Suppressor macrophage treated with lipopolysaccharide for 1 hour (primary cell): ENCODE results near the gene NSDHL.
"Not testable (repeated sequence)": the region's sequence is repeated elsewhere in the genome, so short reads cannot be mapped to it uniquely, and the experiment has no call there.

Experiments
- DNase-seq, 3 donors: peaks; one replicate each; pipeline ENCODE4 v3.0.0-alpha.2; 2020 to 2022

The NSDHL gene

GRCh38 chrX:152895724-152896420, 65.0 kb downstream of the NSDHL start:
- DNase-seq = no peak

- peak; percentile 51 to 69 (median 56) for DNase-seq
Observed at GRCh38 chrX:152896450-152896849, 65.6 kb downstream of the NSDHL start.

GRCh38 chrX:152897222-152898131, 66.6 kb downstream of the NSDHL start, which contains the start of gene ZNF185:
Gene ZNF185 (plus strand): TSS chrX:152898067. CDS start chrX:152914490, 16,423 bp downstream.
- DNase-seq = no peak

DNA sequence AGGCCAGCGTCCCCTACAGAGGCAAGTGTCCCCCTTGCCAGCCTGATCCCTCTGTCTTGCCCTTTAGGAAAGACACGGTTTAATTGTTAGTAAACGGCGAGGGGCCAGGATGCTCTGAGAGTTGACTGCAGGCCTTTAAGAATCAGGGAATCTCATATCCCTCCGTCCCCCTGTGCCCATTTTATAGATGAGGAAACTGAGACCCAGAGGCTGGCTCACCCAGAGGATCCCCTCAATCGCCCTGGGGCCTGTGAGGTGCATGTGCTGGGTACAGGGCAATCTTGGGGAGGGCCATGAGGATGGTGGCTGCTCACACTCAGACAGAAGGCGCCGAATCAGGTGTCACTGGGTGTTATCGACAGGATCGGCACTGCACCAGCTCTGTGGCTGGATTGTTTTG, 67.6 kb downstream of the NSDHL start:
- no peak for DNase-seq

- DNase-seq = no peak
Observed at GRCh38 chrX:152899111-152899873, 68.4 kb downstream of the NSDHL start.

DNA sequence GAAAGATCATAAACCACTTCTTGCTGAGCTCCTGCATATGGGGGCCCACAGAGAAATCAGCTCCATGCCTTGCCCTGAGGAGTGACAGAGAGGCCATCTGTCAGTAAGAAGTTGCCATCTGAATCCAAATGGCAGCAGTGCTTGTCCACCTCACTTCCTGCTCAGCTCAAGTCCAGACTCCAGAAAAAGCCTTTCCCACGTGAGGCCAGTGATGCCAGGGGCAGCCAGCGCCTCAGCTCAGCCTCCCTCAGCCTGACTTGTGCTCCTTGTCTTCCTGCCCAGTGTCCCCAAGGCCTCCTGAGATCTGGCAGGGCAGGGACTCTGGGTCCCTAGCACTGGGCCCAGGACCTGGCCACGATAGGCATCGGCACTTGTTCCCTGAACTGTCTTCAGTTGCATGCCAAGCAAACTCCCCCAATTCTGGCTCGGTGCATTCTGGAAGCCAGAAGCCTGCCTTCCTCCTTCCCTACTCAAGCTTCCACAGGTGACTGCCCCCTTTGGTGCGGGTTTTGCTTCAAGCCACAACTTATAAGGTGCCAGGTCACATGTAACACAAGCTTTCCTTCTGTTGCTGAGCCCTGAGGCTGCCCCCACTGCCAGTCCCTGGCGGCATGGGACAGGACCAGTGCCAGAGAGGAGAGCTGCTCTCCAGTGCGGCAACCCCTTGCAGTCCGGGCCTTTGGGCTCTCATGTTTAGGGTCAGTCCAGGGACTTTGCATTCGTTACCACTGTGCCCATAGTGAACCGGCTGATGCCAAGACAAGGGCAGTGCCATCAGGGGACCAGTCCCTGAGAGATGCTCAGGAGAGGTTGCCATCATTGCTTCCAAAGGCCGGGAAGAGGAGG, 69.2 kb downstream of the NSDHL start:
- DNase-seq = no peak

- peak in 2 of 3 donors; percentile 15 to 22 for DNase-seq
Observed at GRCh38 chrX:152900937-152901445, 70.1 kb downstream of the NSDHL start.

GRCh38 chrX:152901816-152902501, 71.1 kb downstream of the NSDHL start:
- no peak for DNase-seq

GRCh38 chrX:152902502-152902820, 71.6 kb downstream of the NSDHL start:
- DNase-seq = no peak

GRCh38 chrX:152903589-152903988, 72.7 kb downstream of the NSDHL start:
- DNase-seq = no peak

DNA sequence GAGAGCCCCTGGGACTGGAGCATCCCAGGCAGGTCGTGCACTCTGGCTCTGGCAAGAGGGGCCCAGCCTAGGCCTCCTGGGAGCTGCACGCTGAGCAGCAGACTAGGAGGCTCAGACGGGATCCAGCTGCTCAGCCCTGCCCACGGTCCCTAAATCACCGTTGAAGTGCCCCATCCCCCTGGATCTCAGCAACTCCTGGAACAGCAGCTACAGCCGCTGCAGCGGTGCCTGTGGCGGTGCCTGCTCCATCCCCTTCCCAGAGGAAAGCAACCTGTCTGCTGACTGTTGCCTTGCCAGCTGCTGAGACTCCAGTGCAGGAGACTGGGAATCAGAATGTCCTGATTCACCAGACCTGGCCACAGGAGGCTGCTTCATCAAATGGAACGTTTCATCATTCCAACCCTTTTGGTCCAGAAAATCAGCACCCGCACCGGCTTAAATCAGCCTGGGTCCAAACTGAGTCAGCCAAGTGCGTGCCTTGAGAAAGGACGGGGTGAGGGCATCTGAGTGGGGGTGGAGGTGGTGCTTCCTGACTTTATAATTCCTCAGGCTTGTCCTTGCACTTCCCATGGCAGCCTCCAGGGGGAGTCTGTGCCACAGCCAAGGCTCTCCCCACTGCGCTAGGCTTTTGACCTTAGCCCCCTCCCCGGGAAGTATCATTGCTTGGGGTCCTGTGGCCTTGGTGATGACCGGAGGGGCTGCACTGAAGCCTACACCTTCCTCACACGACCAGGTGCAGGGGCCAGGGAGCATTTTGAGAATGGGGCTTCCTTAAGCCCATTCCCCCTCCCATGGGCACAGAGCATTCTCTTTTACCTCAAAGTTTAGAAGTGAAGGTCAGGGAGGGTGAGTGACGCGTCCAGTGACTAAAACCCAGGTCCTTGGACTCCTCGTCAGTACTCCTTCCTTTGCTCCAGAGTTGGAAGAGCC, 73.6 kb downstream of the NSDHL start:
- peak; percentile 64 to 74 (median 69) for DNase-seq

GRCh38 chrX:152905081-152905420, 74.2 kb downstream of the NSDHL start:
- DNase-seq = no peak

GRCh38 chrX:152907084-152907651, 76.3 kb downstream of the NSDHL start:
- DNase-seq = peak; percentile 25 to 64 (median 53)

GRCh38 chrX:152908486-152908885, 77.6 kb downstream of the NSDHL start:
- no peak for DNase-seq

- not testable (repeated sequence) for DNase-seq
Observed at GRCh38 chrX:152910018-152910417, 79.2 kb downstream of the NSDHL start.

- peak in 1 of 3 donors; percentile 17 for DNase-seq
Observed at GRCh38 chrX:152912106-152912505, 81.2 kb downstream of the NSDHL start.

- DNase-seq = no peak
Observed at GRCh38 chrX:152912641-152913040, 81.8 kb downstream of the NSDHL start.

DNA sequence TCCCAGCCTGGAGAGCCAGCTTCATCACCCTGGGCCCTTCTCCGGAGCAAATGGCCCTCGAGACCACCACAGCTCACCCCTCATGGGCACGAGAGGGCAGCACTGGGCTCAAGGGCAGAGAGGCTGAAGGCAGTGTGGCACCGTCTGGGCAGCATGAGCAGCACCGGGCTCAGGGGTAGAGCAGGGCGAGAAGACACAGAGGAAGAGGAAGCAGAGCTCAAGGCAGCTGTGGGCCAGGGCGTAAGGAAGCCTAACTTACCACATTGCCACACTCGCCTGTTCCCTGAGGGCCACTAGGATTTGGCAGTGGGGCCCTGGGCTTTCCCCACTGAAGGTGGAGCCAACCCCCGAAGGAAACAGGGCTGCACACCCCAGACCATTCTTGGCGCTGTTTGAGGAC, 82.5 kb downstream of the NSDHL start:
- peak; percentile 51 to 53 (median 51) for DNase-seq

GRCh38 chrX:152913910-152914309, 83.0 kb downstream of the NSDHL start:
- DNase-seq = no peak
